LoVo (cell line): ENCODE results near the gene BTBD9.

Source experiments
- DNase-seq: peaks from one replicate; pipeline ENCODE4 v3.0.0-alpha.2; 2016; ENCODE audit warnings: low spot score

BTBD9 gene

GRCh38 chr6:38236631-38237030 is 403.1 kb downstream of the BTBD9 start:
- no peak for DNase-seq

DNA sequence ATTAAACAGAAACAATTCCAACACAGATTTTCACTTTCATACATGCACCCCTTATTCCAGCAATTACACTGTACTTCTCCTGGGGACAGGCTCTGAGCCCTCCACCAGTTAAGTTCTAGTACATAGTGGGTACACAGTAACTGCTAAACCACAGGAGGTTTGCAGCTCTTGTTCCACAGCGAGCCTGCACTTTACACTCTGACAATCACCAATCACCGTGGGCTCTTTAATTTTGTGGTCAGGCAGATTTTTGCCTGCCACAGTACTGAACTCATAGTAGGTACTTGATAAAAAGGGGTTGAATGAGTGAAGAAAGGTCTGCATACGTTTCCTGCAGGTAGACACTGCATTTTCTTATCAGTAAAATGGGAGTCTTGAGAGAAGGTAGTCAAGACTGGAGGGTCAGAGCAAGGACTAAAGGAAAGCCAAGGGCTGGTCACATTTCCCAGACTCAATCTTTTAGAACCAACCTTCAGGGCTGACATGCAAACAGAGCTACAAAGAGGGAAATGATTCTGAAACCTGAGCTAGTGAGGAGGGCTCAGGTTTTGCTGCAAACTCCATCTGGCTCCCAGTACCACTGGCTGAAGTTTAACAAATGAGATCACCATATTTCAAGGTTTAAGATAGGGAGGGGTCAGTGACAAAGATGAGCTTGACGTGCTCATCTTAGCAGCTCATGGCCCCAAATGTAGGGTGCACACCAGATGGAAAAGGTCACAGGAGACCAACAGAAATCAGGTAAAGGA is 404.6 kb downstream of the BTBD9 start:
- no peak for DNase-seq

- no peak for DNase-seq
Measured at GRCh38 chr6:38234141-38234540, 405.6 kb downstream of the BTBD9 start.

DNA sequence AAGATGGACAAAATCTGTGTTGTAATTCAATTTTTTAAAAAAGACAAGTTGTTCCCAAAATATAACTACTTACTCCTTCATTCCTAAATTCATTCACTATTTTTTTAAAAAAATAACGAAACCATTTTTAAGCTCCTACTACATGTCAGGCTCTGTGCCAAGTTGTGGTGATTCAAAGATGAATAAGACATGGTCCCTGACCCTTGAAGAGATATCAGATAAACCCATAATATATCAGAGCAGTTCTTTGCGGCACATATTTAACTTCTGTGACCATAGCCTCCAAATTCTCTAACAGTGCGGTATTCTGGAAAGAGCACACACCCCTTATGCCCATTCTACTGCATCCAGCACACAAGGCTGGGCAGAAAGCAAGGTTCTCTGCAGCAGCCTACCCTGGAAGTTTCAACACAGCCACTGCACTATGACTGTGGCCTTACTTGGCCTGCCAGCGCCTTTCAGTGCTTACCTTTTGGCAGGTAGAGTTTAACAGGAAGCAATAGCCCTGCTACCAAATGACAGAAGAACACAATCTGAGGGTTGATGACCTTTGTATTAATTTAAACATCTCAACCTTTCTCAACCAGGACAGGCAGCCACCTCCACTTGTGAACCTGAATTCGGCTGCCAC is 406.5 kb downstream of the BTBD9 start:
- DNase-seq: no peak

GRCh38 chr6:38225766-38226165 is 414.0 kb downstream of the BTBD9 start:
- DNase-seq: no peak

- no peak for DNase-seq
Measured at GRCh38 chr6:38221251-38221650, 418.5 kb downstream of the BTBD9 start.

DNA sequence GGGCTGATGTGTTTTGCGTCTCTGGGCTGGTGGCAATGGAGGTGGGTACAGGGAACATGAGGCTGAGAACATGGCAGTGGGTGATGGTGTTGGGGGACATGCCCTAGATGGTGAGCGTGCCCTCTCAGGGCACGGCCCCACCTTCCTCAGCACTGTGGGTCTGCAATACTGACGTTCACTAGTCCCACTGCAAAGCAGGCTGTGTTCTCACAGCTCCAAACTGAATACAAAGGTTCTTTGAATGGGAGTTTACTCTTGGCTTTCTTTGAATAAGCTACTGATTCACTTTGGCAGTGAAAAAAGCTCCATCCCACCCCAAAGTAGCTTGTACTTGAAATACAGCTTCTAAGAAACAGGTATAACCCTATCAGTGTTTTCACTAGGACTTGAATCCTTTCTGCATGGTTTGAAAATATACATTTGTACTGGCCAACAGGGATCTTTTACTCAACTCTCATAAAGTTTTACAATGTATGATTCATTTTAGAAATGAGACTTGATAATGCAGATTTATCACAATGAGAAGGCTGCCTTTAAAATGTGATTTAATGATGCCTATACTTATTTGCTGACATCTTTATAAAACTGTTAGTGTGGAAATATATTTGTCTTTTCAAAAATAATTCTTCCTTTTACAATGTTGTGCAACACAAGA is 419.5 kb downstream of the BTBD9 start:
- no peak for DNase-seq

DNA sequence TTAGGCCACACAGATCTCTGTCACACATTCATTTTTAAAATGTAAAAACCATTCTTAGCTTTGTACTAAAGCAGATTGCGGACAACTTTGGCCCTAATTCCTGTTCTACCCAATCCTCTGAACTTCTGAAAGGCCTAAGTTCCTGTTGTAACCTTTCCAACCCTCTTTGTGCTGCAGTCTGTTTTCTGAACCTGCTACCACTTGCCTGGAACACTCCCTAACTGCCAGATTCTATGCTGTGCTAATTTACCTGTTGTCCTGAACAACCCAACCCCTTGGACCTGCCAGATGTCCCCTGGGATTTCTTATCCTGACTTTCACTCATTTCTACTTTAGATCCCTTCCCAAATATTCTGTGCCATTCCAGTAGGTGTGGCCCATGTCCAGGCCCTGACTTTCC is 421.5 kb downstream of the BTBD9 start:
- DNase-seq: no peak

GRCh38 chr6:38216451-38216850 is 423.3 kb downstream of the BTBD9 start:
- DNase-seq: no peak

DNA sequence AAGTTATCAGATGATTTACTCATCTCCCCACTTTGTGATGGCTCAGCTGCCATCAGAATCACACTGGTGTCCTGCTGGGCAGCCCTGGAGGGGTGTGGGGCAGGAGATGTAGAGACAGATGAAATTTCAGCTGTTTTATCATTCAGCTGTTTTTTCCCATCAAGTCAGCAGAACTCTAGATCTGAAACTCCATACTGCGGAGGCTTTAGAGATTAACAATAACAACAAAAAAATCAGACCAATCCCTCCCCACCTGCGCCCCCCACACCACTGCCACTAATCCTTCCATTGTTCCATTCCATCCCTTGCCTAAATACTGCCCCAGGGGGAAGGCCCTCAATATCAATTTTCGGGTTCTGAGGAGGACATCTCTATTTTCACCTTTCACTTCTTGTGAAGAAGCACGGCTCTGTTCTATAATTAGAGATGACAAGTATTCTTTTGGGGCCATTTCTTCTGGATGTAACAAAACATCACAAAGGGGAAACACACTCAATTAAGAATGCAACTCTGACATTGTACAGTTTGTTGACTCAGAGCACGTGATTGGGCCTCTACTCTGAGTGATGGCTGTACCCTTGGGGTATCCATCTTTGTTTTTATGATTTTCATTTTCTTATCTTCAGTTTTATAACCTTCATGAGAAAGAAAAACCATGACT is 423.9 kb downstream of the BTBD9 start:
- DNase-seq: no peak

DNA sequence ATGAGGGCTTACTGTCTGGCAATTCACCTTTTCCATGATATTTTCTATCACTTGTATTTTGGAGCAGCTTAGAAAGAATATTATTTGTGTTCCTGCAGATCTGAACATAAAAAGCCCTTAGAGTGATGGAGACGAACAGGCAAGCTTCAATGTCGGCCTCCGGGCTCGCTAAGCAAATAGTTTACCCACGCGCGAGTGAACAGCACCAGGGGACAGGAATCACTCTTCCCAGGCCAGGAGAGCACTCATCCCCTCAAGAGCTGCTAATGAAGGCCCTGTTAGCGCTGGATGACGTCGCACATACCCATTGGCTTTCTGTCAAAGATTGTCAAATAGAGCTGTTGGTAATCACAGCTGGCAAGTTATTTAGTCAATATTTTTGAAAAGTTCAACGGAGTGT is 424.5 kb downstream of the BTBD9 start:
- DNase-seq: no peak

- DNase-seq: no peak
Measured at GRCh38 chr6:38214159-38214558, 425.6 kb downstream of the BTBD9 start.

DNA sequence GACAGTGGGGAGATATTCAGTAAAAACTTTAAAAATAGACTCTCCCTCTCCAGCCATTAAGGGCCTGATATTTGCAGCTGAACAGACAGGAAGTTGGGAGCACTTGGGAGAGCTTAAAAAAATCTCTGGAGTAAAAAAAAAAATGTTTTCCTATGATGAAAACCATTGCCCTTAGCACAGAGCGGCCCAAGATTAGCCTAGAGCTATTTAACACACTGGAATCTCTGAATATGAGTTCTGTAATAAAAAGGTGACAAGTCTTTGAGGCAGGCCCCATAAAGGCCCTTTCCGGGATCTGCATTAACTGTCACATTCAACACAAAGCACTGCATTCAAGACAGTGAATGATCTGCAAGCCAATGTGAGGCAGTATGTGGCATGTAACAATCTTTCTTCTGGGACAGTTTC is 426.5 kb downstream of the BTBD9 start:
- no peak for DNase-seq

DNA sequence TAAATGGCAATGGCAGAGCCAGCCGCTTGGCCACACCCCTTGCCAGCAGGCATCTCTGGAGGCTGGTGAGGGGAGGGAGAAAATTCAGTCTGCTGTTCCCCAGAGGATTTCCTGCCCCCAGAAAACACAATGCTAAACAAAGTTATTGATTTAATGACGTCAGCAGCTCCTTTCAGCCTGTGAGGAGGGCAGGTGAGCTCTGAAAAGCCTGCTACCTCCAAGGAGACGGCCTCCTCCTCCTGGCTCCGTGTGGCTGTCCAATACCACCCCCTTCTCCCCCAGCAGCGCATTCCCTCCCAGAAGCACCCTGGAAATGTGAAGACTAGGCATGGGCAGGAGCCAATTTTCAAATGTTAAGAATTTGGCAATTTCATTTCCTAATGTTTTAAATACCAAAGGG is 427.1 kb downstream of the BTBD9 start:
- no peak for DNase-seq

- DNase-seq: no peak
Measured at GRCh38 chr6:38212116-38212515, 427.6 kb downstream of the BTBD9 start.

DNA sequence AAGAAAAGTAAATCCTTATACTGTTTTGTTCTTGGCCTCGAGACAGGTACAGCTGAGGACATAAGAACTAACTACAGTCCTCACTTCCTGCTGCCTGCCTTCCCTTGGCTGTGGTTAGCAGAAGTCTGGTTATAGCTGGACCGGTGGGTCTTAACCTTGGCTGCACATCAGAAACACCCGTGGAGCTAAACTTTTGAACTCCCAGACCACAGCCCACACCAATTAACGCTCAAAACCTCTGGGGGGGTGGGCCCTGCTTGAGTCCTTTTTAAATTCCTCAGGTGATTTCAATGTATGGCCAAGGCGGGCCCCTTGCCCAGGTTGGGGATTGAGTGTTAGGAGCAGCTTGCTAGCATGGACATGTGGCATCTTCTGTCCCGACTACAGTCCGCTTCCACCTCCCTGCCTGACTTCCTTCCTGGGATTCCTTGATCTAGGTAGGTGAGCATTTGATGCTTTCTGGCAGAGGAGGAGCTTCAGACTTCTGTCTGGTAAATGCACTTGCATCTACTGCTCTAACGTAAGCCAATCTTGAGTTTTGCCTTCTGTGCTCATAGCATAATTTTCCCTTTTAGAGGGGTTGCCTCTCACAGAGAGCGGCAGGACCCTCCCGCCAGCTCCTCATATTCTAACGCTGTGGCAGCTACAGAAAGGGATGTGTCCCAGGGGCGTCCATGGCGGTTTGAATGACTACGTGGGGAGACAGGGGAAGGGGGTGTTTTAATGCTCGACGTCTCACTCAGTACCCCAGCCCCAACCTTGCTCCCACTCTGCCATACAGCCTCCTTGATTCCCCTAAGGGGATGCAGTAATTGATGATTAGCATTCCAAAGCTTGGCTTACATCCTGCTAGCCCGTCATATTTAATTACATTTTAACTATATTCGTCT is 430.1 kb downstream of the BTBD9 start:
- DNase-seq: no peak

DNA sequence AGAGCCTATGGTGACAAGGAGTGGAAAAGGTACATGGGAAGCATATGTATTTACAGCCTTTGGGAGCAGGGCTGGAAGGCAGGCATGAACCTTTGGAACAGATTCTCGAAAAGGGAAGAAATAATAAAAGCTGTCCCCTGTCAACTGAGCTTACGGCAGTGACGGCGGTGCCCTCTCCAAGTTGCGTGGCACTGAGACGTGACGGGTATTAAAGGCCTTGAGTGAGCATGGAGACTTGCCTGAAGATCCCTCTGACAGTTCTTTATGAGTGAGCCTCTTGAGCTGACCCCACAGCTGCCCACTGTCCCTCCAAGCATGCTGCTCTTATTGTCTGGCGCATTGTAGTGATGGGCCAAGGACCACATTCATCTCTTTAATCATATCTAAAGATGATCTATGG is 431.7 kb downstream of the BTBD9 start:
- DNase-seq: no peak

DNA sequence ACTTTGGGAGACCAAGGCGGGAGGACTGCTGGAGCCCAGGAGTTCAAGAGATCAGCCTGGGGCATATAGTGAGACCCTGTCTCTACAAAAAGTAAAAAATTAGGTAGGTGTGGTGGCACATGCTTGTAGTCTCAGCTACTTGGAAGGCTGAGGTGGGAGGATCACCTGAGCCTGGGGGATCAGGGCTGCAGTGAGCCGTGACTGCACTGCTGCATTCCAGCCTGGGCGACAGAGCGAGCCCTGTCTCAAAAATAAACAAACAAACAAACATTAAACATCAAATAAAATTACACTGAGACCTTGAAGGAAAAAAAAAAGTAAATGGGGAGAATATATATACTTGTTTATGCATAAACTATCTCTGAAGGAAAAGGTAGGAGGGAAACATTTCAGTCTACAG is 432.4 kb downstream of the BTBD9 start:
- DNase-seq: no peak

- DNase-seq: no peak
Measured at GRCh38 chr6:38198219-38198618, 441.5 kb downstream of the BTBD9 start.

- no peak for DNase-seq
Measured at GRCh38 chr6:38195113-38195635, 444.6 kb downstream of the BTBD9 start.

GRCh38 chr6:38194589-38194988 is 445.1 kb downstream of the BTBD9 start:
- DNase-seq: no peak

- DNase-seq: no peak
Measured at GRCh38 chr6:38194282-38194572, 445.5 kb downstream of the BTBD9 start.
